ENCODE data around the gene ZKSCAN3.

GRCh38 chr6:28413681-28414080 lies 63.9 kb downstream of the ZKSCAN3 start:
- TF ChIP-seq POLR2A (IDR thresholded peaks at IDR 0.05; ENCODE audit: low read length) (no peak), GATA1 (IDR thresholded peaks at IDR 0.05; ENCODE audit: low read depth, low read length) (no peak)
